IMR-90 (cell line): ENCODE measurements around the gene RAPH1.

Source experiments
- BHLHE40 ChIP-seq: fragments of 150-350 bp; IDR thresholded peaks from 2 replicates; pipeline ENCODE4 v1.6.1; 2016; ENCODE audit warnings: mild to moderate bottlenecking, low read depth, low read length
- CEBPB ChIP-seq: IDR thresholded peaks from 2 replicates; pipeline ENCODE4 v1.6.1; 2012; ENCODE audit warnings: low read depth, low read length, improper control_type of control experiment
- MAFK ChIP-seq: IDR thresholded peaks from 2 replicates; pipeline ENCODE4 v1.6.1; 2012; ENCODE audit warnings: low read depth, low read length, improper control_type of control experiment
- MAZ ChIP-seq: IDR thresholded peaks from 2 replicates; pipeline ENCODE4 v1.6.1; 2012; ENCODE audit warnings: low read depth, mild to moderate bottlenecking, low read length, improper control_type of control experiment, moderate library complexity, borderline replicate concordance
- MXI1 ChIP-seq: IDR thresholded peaks from 2 replicates; pipeline ENCODE4 v1.6.1; 2012; ENCODE audit warnings: low read depth, mild to moderate bottlenecking, low read length, moderate library complexity, borderline replicate concordance
- NFE2L2 ChIP-seq: fragments of 150-350 bp; IDR thresholded peaks from 2 replicates; pipeline ENCODE4 v1.6.1; 2016; ENCODE audit warnings: low read depth, mild to moderate bottlenecking, low read length
- POLR2A ChIP-seq: IDR thresholded peaks from 2 replicates; pipeline ENCODE4 v1.6.1; 2012; ENCODE audit warnings: mild to moderate bottlenecking, low read depth, low read length
- RAD21 ChIP-seq: IDR thresholded peaks from 2 replicates; pipeline ENCODE4 v1.6.1; 2012; ENCODE audit warnings: low read length, improper control_type of control experiment
- RCOR1 ChIP-seq: IDR thresholded peaks from 2 replicates; pipeline ENCODE4 v1.6.1; 2012; ENCODE audit warnings: mild to moderate bottlenecking, low read length, improper control_type of control experiment; ENCODE audit not compliant: insufficient replicate concordance
- RFX5 ChIP-seq: IDR thresholded peaks from 2 replicates; pipeline ENCODE4 v1.8.0; 2012; ENCODE audit warnings: low read depth, mild to moderate bottlenecking, low read length, moderate library complexity
- SMC3 ChIP-seq: fragments of 150-350 bp; IDR thresholded peaks from 2 replicates; pipeline ENCODE4 v1.6.1; 2016; ENCODE audit warnings: low read depth, mild to moderate bottlenecking, antibody characterized with exemption, low read length, moderate library complexity
- TF ChIP-seq, protein P1 (sequence below): conservative IDR thresholded peaks from 2 replicates; pipeline ENCODE4 v1.5.1; 2012; ENCODE audit warnings: mild to moderate bottlenecking, low read depth, low read length, improper control_type of control experiment
- TF ChIP-seq, protein P2 (sequence below): fragments of 150-350 bp; IDR thresholded peaks from 2 replicates; pipeline ENCODE4 v1.6.1; 2017; ENCODE audit warnings: mild to moderate bottlenecking, antibody characterized with exemption, low read length, low read depth

DNA sequence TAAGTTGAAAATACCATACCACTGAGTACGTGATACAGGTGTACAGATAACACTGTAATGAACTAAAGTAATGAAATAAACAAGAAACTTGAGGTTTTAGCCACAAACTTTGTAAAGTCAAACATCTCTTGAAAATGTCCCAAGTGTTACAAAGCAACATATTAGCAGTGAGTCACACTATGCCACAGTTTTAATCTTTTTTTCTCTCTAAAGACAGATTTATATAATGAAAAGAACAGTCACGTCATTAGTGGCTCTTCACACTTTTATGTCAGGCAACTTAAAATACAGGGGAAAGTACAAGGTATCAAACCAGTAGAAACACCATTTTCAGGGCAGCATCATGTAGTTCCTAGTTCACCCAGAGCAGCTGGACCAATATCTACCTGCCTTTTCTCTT, 42.1 kb downstream of the RAPH1 start:
- TF ChIP-seq NFE2L2 (no peak), POLR2A (no peak), RFX5 (no peak), MXI1 (no peak), MAFK (no peak), RAD21 (no peak), BHLHE40 (no peak), MAZ (no peak), CEBPB (no peak), RCOR1 (no peak), SMC3 (no peak)
- TF ChIP-seq, protein P1, sequence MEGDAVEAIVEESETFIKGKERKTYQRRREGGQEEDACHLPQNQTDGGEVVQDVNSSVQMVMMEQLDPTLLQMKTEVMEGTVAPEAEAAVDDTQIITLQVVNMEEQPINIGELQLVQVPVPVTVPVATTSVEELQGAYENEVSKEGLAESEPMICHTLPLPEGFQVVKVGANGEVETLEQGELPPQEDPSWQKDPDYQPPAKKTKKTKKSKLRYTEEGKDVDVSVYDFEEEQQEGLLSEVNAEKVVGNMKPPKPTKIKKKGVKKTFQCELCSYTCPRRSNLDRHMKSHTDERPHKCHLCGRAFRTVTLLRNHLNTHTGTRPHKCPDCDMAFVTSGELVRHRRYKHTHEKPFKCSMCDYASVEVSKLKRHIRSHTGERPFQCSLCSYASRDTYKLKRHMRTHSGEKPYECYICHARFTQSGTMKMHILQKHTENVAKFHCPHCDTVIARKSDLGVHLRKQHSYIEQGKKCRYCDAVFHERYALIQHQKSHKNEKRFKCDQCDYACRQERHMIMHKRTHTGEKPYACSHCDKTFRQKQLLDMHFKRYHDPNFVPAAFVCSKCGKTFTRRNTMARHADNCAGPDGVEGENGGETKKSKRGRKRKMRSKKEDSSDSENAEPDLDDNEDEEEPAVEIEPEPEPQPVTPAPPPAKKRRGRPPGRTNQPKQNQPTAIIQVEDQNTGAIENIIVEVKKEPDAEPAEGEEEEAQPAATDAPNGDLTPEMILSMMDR, result no peak
- TF ChIP-seq, protein P2, sequence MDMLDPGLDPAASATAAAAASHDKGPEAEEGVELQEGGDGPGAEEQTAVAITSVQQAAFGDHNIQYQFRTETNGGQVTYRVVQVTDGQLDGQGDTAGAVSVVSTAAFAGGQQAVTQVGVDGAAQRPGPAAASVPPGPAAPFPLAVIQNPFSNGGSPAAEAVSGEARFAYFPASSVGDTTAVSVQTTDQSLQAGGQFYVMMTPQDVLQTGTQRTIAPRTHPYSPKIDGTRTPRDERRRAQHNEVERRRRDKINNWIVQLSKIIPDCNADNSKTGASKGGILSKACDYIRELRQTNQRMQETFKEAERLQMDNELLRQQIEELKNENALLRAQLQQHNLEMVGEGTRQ, result no peak
